Stomach (tissue), 4 donors: ENCODE data around the gene ZNF813.

Source experiments
- CTCF ChIP-seq, 7 experiments: fragments of 450-650 bp in 4 of 7; fragments of 200-600 bp in 3 of 7; sonication (generic) in 3 of 7; IDR thresholded peaks; one replicate each; pipeline ENCODE4 v1.5.1; 2016 to 2019; ENCODE audit warnings: antibody characterized with exemption in 7 of 7, control low read depth in 2 of 7, mild to moderate bottlenecking in 1 of 7
- EP300 ChIP-seq: sonication (generic); formaldehyde crosslinking; IDR thresholded peaks from one replicate; pipeline ENCODE4 v1.6.1; 2017; ENCODE audit warnings: antibody characterized with exemption
- POLR2A ChIP-seq, 4 donors: fragments of 450-650 bp; IDR thresholded peaks; one replicate each; pipeline ENCODE4 v1.6.1; 2016; ENCODE audit warnings: antibody characterized with exemption in 4 of 4, control low read depth in 2 of 4, mild to moderate bottlenecking in 1 of 4, moderate library complexity in 1 of 4
- POLR2AphosphoS5 ChIP-seq, 3 donors: sonication (generic); formaldehyde crosslinking; IDR thresholded peaks; one replicate each; pipeline ENCODE4 v1.6.1; 2016; ENCODE audit warnings: antibody characterized with exemption in 3 of 3

GRCh38 chr19:53471916-53472315, 4.4 kb downstream of the ZNF813 start:
- TF ChIP-seq CTCF (IDR thresholded peaks at IDR 0.05) (no peak), POLR2AphosphoS5 (IDR thresholded peaks at IDR 0.05) (no peak), EP300 (no peak), POLR2A (IDR thresholded peaks at IDR 0.05) (no peak)
